ENCODE results near the gene ADGRE1. TPM values are rescaled to one million over a fixed set of nuclear protein-coding genes. Genes with fewer than 3 reads are reported as not detected.

Gene ADGRE1
- total and polyA plus RNA-seq, 2 of the 13 experiments (the other 11 are each of a cell fraction or from before 2014, with no cell fraction given), result not detected

DNA sequence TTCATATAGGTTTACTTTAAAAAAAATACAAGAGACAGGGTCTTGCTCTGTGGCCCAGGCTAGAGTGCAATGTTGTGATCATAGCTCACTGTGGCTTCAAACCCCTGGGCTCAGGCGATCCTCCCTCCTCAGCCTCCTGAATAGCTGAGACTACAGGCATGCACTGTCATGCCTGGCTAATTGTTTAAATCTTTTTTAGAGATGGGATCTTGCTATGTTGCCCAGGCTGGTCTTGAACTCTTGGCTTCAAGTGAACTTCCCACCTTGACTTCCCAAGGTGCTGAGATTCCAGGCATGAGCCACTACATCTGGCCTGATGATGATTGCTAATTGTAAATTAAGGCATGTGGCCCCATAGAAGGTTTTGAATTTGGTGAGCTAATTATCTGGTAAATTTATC, 35.4 kb upstream of the ADGRE1 start (continued):
- no peak for TF ChIP-seq ZNF687 (CRISPR knock-in tag; IDR thresholded peaks at IDR 0.05)

- H2AFZ ChIP-seq (ENCODE audit: low read length), result no peak overlapping the region
- no peak overlapping the region for H3K27ac ChIP-seq (ENCODE audit: extremely low read length, insufficient read depth, low read length)
- no peaks in the 10 kb centered on the region for H4K20me1 ChIP-seq (ENCODE audit: insufficient read depth, low read length)
- CTCF ChIA-PET (ENCODE audit: low intra/inter-chr PET ratio, low total read pairs), result no interaction called here
- POLR2A ChIA-PET, result no interaction called here
- FAIRE-seq, result no peak
- no peaks in the 10 kb centered on the region for H3K4me1 ChIP-seq (ENCODE audit: insufficient read depth, low read length)
- H3K79me2 ChIP-seq (ENCODE audit: insufficient read depth, low read length), result no peaks in the 10 kb centered on the region
- no peak overlapping the region for H3K4me2 ChIP-seq (ENCODE audit: low read depth, low read length)
- no peak for DNase-seq (ENCODE audit: low spot score)
- no peak overlapping the region for H3K9ac ChIP-seq (ENCODE audit: insufficient read depth, low read depth, low read length)
- no peaks in the 10 kb centered on the region for H3K36me3 ChIP-seq (replicated peaks in 1 of 2; ENCODE audit: control insufficient read depth in 1 of 2, insufficient read depth in 2 of 2, low read length in 2 of 2)
- ATAC-seq, result no peak
- H3K4me3 ChIP-seq (replicated peaks in 1 of 3; ENCODE audit: insufficient read depth in 1 of 3, low read depth in 2 of 3, low read length in 3 of 3), result no peak overlapping the region
- in situ Hi-C loops (cut with HindIII; ENCODE audit: extremely low pct_ligation_motif_present, low pct_unique_long_range_greater_than_20kb), result loop anchor here (25.0 kb wide), 1 partner anchor 217 kb away; no protein-coding TSS in a partner anchor
- H3K9me3 ChIP-seq (ENCODE audit: low read length), result no peaks in the 10 kb centered on the region
- intact Hi-C loops (cut with micrococcal nuclease; ENCODE audit: unreplicated experiment), result no loop called here
- peaks cover 0 to 4% of the 10 kb centered on the region in 2 experiments; a peak in 1 of 5 replicates for H3K27me3 ChIP-seq (ENCODE audit: control insufficient read depth in 1 of 2, insufficient read depth in 2 of 2, low read length in 2 of 2)
- no TSS peak for BruUV-seq (replicated peaks)
- WGBS (ENCODE audit: low lambda C conversion rate), result 44% methylated on average over 11 of the region's 11 CpGs
- TF ChIP-seq, protein P1, sequence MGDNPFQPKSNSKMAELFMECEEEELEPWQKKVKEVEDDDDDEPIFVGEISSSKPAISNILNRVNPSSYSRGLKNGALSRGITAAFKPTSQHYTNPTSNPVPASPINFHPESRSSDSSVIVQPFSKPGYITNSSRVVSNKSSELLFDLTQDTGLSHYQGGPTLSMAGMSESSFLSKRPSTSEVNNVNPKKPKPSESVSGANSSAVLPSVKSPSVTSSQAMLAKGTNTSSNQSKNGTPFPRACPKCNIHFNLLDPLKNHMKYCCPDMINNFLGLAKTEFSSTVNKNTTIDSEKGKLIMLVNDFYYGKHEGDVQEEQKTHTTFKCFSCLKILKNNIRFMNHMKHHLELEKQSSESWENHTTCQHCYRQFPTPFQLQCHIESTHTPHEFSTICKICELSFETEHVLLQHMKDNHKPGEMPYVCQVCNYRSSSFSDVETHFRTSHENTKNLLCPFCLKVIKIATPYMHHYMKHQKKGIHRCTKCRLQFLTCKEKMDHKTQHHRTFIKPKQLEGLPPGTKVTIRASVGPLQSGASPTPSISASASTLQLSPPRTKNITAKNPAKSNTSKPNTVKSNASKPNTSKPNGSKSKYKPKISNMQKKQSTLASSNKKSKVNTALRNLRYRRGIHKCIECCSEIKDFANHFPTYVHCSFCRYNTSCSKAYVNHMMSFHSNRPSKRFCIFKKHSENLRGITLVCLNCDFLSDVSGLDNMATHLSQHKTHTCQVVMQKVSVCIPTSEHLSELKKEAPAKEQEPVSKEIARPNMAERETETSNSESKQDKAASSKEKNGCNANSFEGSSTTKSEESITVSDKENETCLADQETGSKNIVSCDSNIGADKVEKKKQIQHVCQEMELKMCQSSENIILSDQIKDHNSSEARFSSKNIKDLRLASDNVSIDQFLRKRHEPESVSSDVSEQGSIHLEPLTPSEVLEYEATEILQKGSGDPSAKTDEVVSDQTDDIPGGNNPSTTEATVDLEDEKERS (CRISPR knock-in tag; IDR thresholded peaks at IDR 0.05), result no peak
- TF ChIP-seq PRMT3 (CRISPR knock-in tag; IDR thresholded peaks at IDR 0.05; ENCODE audit: borderline replicate concordance, low read depth), result no peak
- TF ChIP-seq ATF7 (IDR thresholded peaks at IDR 0.05), result peak; percentile 71
- no peak for TF ChIP-seq ATF7 (CRISPR knock-in tag; IDR thresholded peaks at IDR 0.05)
- TF ChIP-seq ZNF441 (CRISPR knock-in tag; IDR thresholded peaks at IDR 0.05; ENCODE audit: borderline replicate concordance), result no peak
- TF ChIP-seq ELF1 (CRISPR knock-in tag; IDR thresholded peaks at IDR 0.05), result no peak
- no peak for TF ChIP-seq ZNF878 (CRISPR knock-in tag; IDR thresholded peaks at IDR 0.05)
- no peak for TF ChIP-seq ZNF530 (CRISPR knock-in tag; IDR thresholded peaks at IDR 0.05; ENCODE audit: low read depth)
Measured at GRCh38 chr19:6853868-6854267, 33.5 kb upstream of the ADGRE1 start.

Data from HepG2 (cell line).